BLaER1 treated with 17β-estradiol and CSF1 and Interleukin-3, amounts not matched to agents 10 nM and 100 nM (cell line): Measurements from ENCODE around the gene RPRD1A.
A peak's percentile ranks its signal among the peaks of the same experiment; 100 is the strongest.
"Not testable (repeated sequence)": the region's sequence is repeated elsewhere in the genome, so short reads cannot be mapped to it uniquely, and the experiment has no call there.

Experiments used
- H3K27ac ChIP-seq, 11 experiments: shearing (Covaris generic); formaldehyde crosslinking; 2 replicates each; pipeline ENCODE4 v1.8.1; 2022
- H3K27me3 ChIP-seq, 11 experiments: shearing (Covaris generic); formaldehyde crosslinking; 2 replicates each; pipeline ENCODE4 v1.8.1; 2022
- H3K36me3 ChIP-seq, 11 experiments: shearing (Covaris generic); formaldehyde crosslinking; 2 replicates each; pipeline ENCODE4 v1.8.1; 2022
- H3K4me1 ChIP-seq, 10 experiments: shearing (Covaris generic); formaldehyde crosslinking; 2 replicates each; pipeline ENCODE4 v1.8.1; 2022
- H3K4me2 ChIP-seq, 11 experiments: shearing (Covaris generic); formaldehyde crosslinking; 2 replicates each; pipeline ENCODE4 v1.8.1; 2022
- H3K4me3 ChIP-seq, 10 experiments: shearing (Covaris generic); formaldehyde crosslinking; 2 replicates each; pipeline ENCODE4 v1.8.1; 2022
- H3K9ac ChIP-seq, 11 experiments: shearing (Covaris generic); formaldehyde crosslinking; 2 replicates each; pipeline ENCODE4 v1.8.1; 2022
- H3K9me3 ChIP-seq, 11 experiments: shearing (Covaris generic); formaldehyde crosslinking; replicated peaks in 1 of 11; 2 replicates each; pipeline ENCODE4 v1.8.1; 2022
- H4K20me1 ChIP-seq, 11 experiments: shearing (Covaris generic); formaldehyde crosslinking; 2 replicates each; pipeline ENCODE4 v1.8.1; 2022
- Cebpa-rat ChIP-seq, 11 experiments: shearing (Covaris generic); IDR thresholded peaks; 2 replicates each; pipeline ENCODE4 v1.8.1; 2022

The RPRD1A gene

DNA sequence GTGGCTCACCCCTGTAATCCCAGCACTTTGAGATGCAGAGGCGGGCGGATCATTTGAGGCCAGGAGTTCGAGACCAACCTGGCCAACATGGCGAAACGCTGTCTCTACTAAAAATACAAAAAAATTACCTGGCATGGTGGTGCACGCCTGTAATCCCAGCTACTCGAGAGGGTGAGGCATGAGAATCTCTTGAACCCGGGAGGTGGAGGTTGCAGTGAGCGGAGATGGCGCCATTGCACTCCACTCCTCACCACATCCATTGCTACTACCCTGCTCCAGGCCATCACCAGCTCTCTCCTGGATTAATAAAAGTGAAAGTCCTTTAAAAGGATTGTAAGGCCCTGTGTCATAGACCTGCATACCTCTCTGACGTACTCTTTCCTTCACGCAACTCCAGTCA is 93.7 kb downstream of the RPRD1A start:
- Histone ChIP-seq H3K27ac (0 out of 22 replicates have a peak overlapping the region, but pooled peaks of 2 of the 11 experiments have one; percentile 67 to 78), H3K27me3 (no peaks in the 10 kb centered on the region), H3K4me3 (peak overlapping the region; percentile 71 to 98 (median 88)), H3K9me3 (no peaks in the 10 kb centered on the region), H3K36me3 (peaks cover 40 to 55% (median 49%) of the 10 kb centered on the region in 11 experiments), H3K4me2 (peak overlapping the region; percentile 76 to 96 (median 90)), H4K20me1 (peaks cover 0 to 12% (median 0%) of the 10 kb centered on the region in 11 experiments; a peak in 4 of 22 replicates), H3K4me1 (peaks cover 27 to 39% (median 35%) of the 10 kb centered on the region in 10 experiments), H3K9ac (peak overlapping the region; percentile 77 to 93 (median 90); a peak in 18 of 22 replicates)
- no peak for TF ChIP-seq Cebpa-rat (IDR thresholded peaks at IDR 0.05)

GRCh38 chr18:35972197-35973000 is 95.0 kb downstream of the RPRD1A start, which contains the start of gene RMP24:
Gene RMP24 (plus strand): TSS chr18:35972679.
- H3K9me3 ChIP-seq, result no peaks in the 10 kb centered on the region
- peaks cover 27 to 42% (median 37%) of the 10 kb centered on the region in 11 experiments for H3K36me3 ChIP-seq
- peak within 1 kb of the TSS; percentile 80 to 96 (median 90) for H3K4me2 ChIP-seq
- no peak for TF ChIP-seq Cebpa-rat (IDR thresholded peaks at IDR 0.05)
- peak within 1 kb of the TSS; percentile 77 to 93 (median 90) for H3K9ac ChIP-seq
- H4K20me1 ChIP-seq, result peaks cover 0 to 12% (median 0%) of the 10 kb centered on the region in 11 experiments; a peak in 4 of 22 replicates
- no peaks in the 10 kb centered on the region for H3K27me3 ChIP-seq
- peak within 1 kb of the TSS; percentile 71 to 98 (median 88) for H3K4me3 ChIP-seq
- peak within 1 kb of the TSS; percentile 67 to 91 (median 86) for H3K27ac ChIP-seq
- H3K4me1 ChIP-seq, result peaks cover 30 to 48% (median 38%) of the 10 kb centered on the region in 10 experiments

GRCh38 chr18:35971661-35972196 is 95.6 kb downstream of the RPRD1A start:
- Histone ChIP-seq H3K27me3 (no peaks in the 10 kb centered on the region), H3K4me3 (peak overlapping the region; percentile 71 to 98 (median 88))

DNA sequence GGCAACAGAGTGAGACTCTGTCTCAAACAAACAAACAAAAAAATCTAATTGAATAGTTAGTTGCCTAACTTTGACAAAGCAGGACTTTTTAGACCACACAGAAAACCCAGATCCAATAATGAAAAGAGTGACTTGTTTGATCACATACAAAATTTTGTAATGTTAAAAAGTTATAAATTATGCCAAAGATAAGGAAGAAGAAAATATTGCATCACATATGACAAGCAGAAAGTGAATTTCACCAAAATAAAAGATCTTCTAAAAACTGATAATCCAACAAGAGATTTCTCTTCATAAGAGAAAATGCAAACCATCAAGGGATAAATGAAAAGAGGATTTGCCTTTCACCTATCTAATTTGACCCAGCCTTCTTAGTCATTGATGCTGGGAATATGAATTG is 97.7 kb downstream of the RPRD1A start:
- no peak for TF ChIP-seq Cebpa-rat (IDR thresholded peaks at IDR 0.05)
- Histone ChIP-seq H3K4me3 (peak overlapping the region in 3 of 10 experiments; percentile 48 to 57 (median 52); a peak in 3 of 20 replicates), H3K9ac (peak overlapping the region in 6 of 11 experiments; percentile 26 to 82 (median 70); a peak in 4 of 22 replicates), H3K27ac (peak overlapping the region in 8 of 11 experiments; percentile 64 to 83 (median 76); a peak in 11 of 22 replicates), H3K4me2 (peak overlapping the region; percentile 37 to 92 (median 80); a peak in 16 of 22 replicates), H4K20me1 (peaks cover 0 to 12% (median 0%) of the 10 kb centered on the region in 11 experiments; a peak in 3 of 22 replicates), H3K4me1 (peaks cover 30 to 49% (median 38%) of the 10 kb centered on the region in 10 experiments), H3K9me3 (no peaks in the 10 kb centered on the region), H3K27me3 (no peaks in the 10 kb centered on the region), H3K36me3 (peaks cover under 1 to 15% (median 9%) of the 10 kb centered on the region in 11 experiments; a peak in 17 of 22 replicates)

More at GRCh38 chr18:35971661-35972196, 95.6 kb downstream of the RPRD1A start:
- no peak for TF ChIP-seq Cebpa-rat (IDR thresholded peaks at IDR 0.05)
- no peaks in the 10 kb centered on the region for H3K9me3 ChIP-seq
- peaks cover 0 to 12% (median 0%) of the 10 kb centered on the region in 11 experiments; a peak in 3 of 22 replicates for H4K20me1 ChIP-seq
- peak overlapping the region; percentile 77 to 93 (median 90) for H3K9ac ChIP-seq
- H3K27ac ChIP-seq, result peak overlapping the region; percentile 64 to 91 (median 86)
- H3K4me1 ChIP-seq, result peaks cover 30 to 48% (median 38%) of the 10 kb centered on the region in 10 experiments
- peak overlapping the region; percentile 69 to 92 (median 80) for H3K4me2 ChIP-seq
- H3K36me3 ChIP-seq, result peaks cover 21 to 35% (median 30%) of the 10 kb centered on the region in 11 experiments

- peaks cover 0 to under 1% (median 0%) of the 10 kb centered on the region in 11 experiments; a peak in 2 of 22 replicates for H4K20me1 ChIP-seq
- H3K27me3 ChIP-seq, result no peaks in the 10 kb centered on the region
- H3K4me1 ChIP-seq, result peaks cover 21 to 36% (median 27%) of the 10 kb centered on the region in 10 experiments
- H3K4me3 ChIP-seq, result no peak overlapping the region
- peak overlapping the region in 4 of 11 experiments; percentile 10 to 45 (median 28); a peak in 3 of 22 replicates for H3K4me2 ChIP-seq
- no peak overlapping the region for H3K9ac ChIP-seq
- H3K27ac ChIP-seq, result no peak overlapping the region
- peaks cover 0 to 2% (median 0%) of the 10 kb centered on the region in 11 experiments; a peak in 1 of 22 replicates for H3K36me3 ChIP-seq
- no peaks in the 10 kb centered on the region for H3K9me3 ChIP-seq
- no peak for TF ChIP-seq Cebpa-rat (IDR thresholded peaks at IDR 0.05)
These were observed 99.0 kb downstream of the RPRD1A start for GRCh38 chr18:35968278-35968880.

DNA sequence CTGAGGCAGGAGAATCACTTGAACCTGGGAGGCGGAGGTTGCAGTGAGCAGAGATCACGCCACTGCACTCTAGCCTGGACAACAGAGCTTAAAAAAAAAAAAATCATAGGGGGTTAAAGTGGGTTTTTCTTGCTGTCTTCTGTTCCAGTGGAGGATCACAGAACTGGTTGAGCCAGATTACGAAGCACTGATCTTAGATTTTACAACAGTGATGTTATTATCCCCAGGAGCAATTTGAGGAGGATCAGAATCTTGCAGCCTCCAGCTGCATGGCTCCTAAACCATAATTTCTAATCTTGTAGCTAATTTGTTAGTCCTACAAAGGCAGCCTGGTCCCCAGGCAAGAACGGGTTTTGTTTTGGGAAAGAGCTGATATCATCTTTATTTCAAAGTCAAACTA is 99.5 kb downstream of the RPRD1A start:
- not testable (repeated sequence) for H3K9me3 ChIP-seq, H4K20me1 ChIP-seq, H3K4me3 ChIP-seq, H3K27me3 ChIP-seq, H3K27ac ChIP-seq, H3K36me3 ChIP-seq, H3K9ac ChIP-seq
- peak overlapping the region in 4 of 11 experiments; percentile 10 to 45 (median 28); a peak in 2 of 22 replicates for H3K4me2 ChIP-seq
- H3K4me1 ChIP-seq, result peaks cover 17 to 32% (median 23%) of the 10 kb centered on the region in 10 experiments

GRCh38 chr18:35964319-35964718 is 103.0 kb downstream of the RPRD1A start:
- Histone ChIP-seq H3K9ac (no peak overlapping the region), H4K20me1 (no peaks in the 10 kb centered on the region), H3K4me3 (no peak overlapping the region), H3K27me3 (no peaks in the 10 kb centered on the region), H3K36me3 (no peaks in the 10 kb centered on the region), H3K27ac (no peak overlapping the region), H3K4me2 (no peak overlapping the region), H3K4me1 (peaks cover 0 to 15% (median 4%) of the 10 kb centered on the region in 10 experiments; a peak in 11 of 20 replicates), H3K9me3 (peaks cover 6 to 13% (median 7%) of the 10 kb centered on the region in 11 experiments; a peak in 20 of 22 replicates)
- TF ChIP-seq Cebpa-rat (IDR thresholded peaks at IDR 0.05), result no peak

DNA sequence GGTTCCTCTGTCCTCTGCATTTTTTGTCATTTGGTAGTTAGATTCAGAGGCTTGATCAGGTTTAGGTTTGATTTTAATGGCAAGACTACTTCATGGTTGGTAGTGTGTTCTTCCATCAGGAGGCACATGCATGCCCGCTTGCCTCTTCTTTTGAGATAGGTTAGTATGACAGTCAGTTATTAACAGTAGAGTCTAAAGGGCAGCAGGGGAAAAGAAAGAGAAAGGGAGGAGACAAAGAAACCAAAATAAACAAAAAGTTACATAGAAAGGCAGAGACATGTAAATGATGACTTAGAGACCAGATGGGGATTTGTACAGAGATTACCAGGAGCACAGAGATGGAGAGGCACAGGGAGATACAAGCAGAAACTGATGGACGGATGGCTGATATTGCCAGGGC is 105.0 kb downstream of the RPRD1A start:
- Histone ChIP-seq H3K27me3 (no peaks in the 10 kb centered on the region), H3K27ac (no peak overlapping the region), H3K4me1 (peaks cover 0 to 8% (median 0%) of the 10 kb centered on the region in 10 experiments; a peak in 1 of 20 replicates), H3K4me2 (no peak overlapping the region), H3K36me3 (no peaks in the 10 kb centered on the region), H3K9me3 (peaks cover 6 to 13% (median 9%) of the 10 kb centered on the region in 11 experiments; a peak in 20 of 22 replicates), H3K4me3 (no peak overlapping the region), H3K9ac (no peak overlapping the region), H4K20me1 (no peaks in the 10 kb centered on the region)
- TF ChIP-seq Cebpa-rat (IDR thresholded peaks at IDR 0.05), result no peak
